H9 (cell line): Measurements from ENCODE around the gene FAM219A. TPM values are rescaled to one million over a fixed set of nuclear protein-coding genes. Genes with fewer than 3 reads are reported as not detected.

Experiments
- DNase-seq: peaks from one replicate; pipeline ENCODE4 v3.0.0-alpha.2; 2017
- H2AFZ ChIP-seq: one replicate; pipeline ENCODE4 v1.6.1; 2013; ENCODE audit warnings: mild to moderate bottlenecking, low read length, control low read depth, moderate library complexity
- H2AK5ac ChIP-seq: 2 replicates; pipeline ENCODE4 v1.6.1; 2013; ENCODE audit warnings: low read length, control low read depth, mixed read lengths; ENCODE audit not compliant: insufficient read length
- H2BK120ac ChIP-seq: one replicate; pipeline ENCODE4 v1.6.1; 2013; ENCODE audit warnings: low read depth, mild to moderate bottlenecking, low read length, control low read depth, inconsistent platforms; ENCODE audit not compliant: poor library complexity, severe bottlenecking
- H2BK12ac ChIP-seq: 2 replicates; pipeline ENCODE4 v1.6.1; 2013; ENCODE audit warnings: low read length, control low read depth, mixed read lengths, low read depth; ENCODE audit not compliant: insufficient read length
- H2BK15ac ChIP-seq: 2 replicates; pipeline ENCODE4 v1.6.1; 2013; ENCODE audit warnings: low read depth, low read length, control low read depth
- H2BK20ac ChIP-seq: one replicate; pipeline ENCODE4 v1.6.1; 2013; ENCODE audit warnings: low read depth, mild to moderate bottlenecking, low read length, control low read depth, inconsistent platforms; ENCODE audit not compliant: poor library complexity, severe bottlenecking
- H2BK5ac ChIP-seq: 2 replicates; pipeline ENCODE4 v1.6.1; 2013; ENCODE audit warnings: low read length, control low read depth, mixed read lengths; ENCODE audit not compliant: insufficient read length
- H3K14ac ChIP-seq: 2 replicates; pipeline ENCODE4 v1.6.1; 2013; ENCODE audit warnings: low read length, control low read depth; ENCODE audit not compliant: insufficient read depth
- H3K18ac ChIP-seq: 2 replicates; pipeline ENCODE4 v1.6.1; 2013; ENCODE audit warnings: low read depth, mild to moderate bottlenecking, mixed read lengths, low read length, control low read depth; ENCODE audit not compliant: insufficient read length
- H3K23ac ChIP-seq: 2 replicates; pipeline ENCODE4 v1.6.1; 2013; ENCODE audit warnings: low read length, control low read depth, mixed read lengths, low read depth; ENCODE audit not compliant: insufficient read length
- H3K23me2 ChIP-seq: 2 replicates; pipeline ENCODE4 v1.6.1; 2013; ENCODE audit warnings: low read depth, mild to moderate bottlenecking, mixed read lengths, low read length, control low read depth; ENCODE audit not compliant: insufficient read length, poor library complexity, severe bottlenecking
- H3K27ac ChIP-seq: 2 replicates; pipeline ENCODE4 v1.5.1; 2013; ENCODE audit warnings: low read length, control low read depth, mixed read lengths, low read depth; ENCODE audit not compliant: insufficient read length
- H3K27me3 ChIP-seq: 2 replicates; pipeline ENCODE4 v1.6.1; 2013; ENCODE audit warnings: low read length, control low read depth, inconsistent platforms; ENCODE audit not compliant: insufficient read depth
- H3K4ac ChIP-seq: 2 replicates; pipeline ENCODE4 v1.6.1; 2013; ENCODE audit warnings: low read depth, mild to moderate bottlenecking, control low read depth, inconsistent platforms, low read length, moderate library complexity
- H3K4me1 ChIP-seq: 2 replicates; pipeline ENCODE4 v1.6.1; 2013; ENCODE audit warnings: low read length, control low read depth, inconsistent platforms; ENCODE audit not compliant: insufficient read depth
- H3K4me2 ChIP-seq: 2 replicates; pipeline ENCODE4 v1.6.1; 2013; ENCODE audit warnings: low read length, control low read depth, mixed read lengths; ENCODE audit not compliant: insufficient read length, insufficient read depth
- H3K56ac ChIP-seq: 2 replicates; pipeline ENCODE4 v1.6.1; 2013; ENCODE audit warnings: low read depth, mild to moderate bottlenecking, mixed read lengths, low read length, control low read depth; ENCODE audit not compliant: insufficient read length
- H3K79me1 ChIP-seq: 2 replicates; pipeline ENCODE4 v1.6.1; 2013; ENCODE audit warnings: low read depth, mild to moderate bottlenecking, moderate library complexity, low read length, control low read depth, inconsistent platforms; ENCODE audit not compliant: insufficient read depth, poor library complexity, severe bottlenecking
- H3K79me2 ChIP-seq: 2 replicates; pipeline ENCODE4 v1.6.1; 2013; ENCODE audit warnings: low read length, control low read depth, inconsistent platforms; ENCODE audit not compliant: insufficient read depth
- H3K9ac ChIP-seq: 2 replicates; pipeline ENCODE4 v1.6.1; 2013; ENCODE audit warnings: low read length, control low read depth, mixed read lengths; ENCODE audit not compliant: insufficient read length; ENCODE audit errors: extremely low read depth
- H3K9me3 ChIP-seq: one replicate; pipeline ENCODE4 v1.6.1; 2013; ENCODE audit warnings: low read depth, low read length, inconsistent platforms; ENCODE audit not compliant: control insufficient read depth
- H3T11ph ChIP-seq: one replicate; pipeline ENCODE4 v1.6.1; 2013; ENCODE audit warnings: mild to moderate bottlenecking, low read length, control low read depth, inconsistent platforms
- H4K20me1 ChIP-seq: one replicate; pipeline ENCODE4 v1.6.1; 2013; ENCODE audit not compliant: control insufficient read depth, insufficient read length, insufficient read depth
- H4K5ac ChIP-seq: 2 replicates; pipeline ENCODE4 v1.6.1; 2013; ENCODE audit warnings: low read depth, mild to moderate bottlenecking, mixed read lengths, low read length, control low read depth; ENCODE audit not compliant: insufficient read length
- H4K8ac ChIP-seq: replicated peaks from 2 replicates; pipeline ENCODE4 v1.6.1; 2013; ENCODE audit warnings: low read length, control low read depth, mixed read lengths, low read depth; ENCODE audit not compliant: insufficient read length
- H4K91ac ChIP-seq: 2 replicates; pipeline ENCODE4 v1.6.1; 2013; ENCODE audit warnings: low read depth, mild to moderate bottlenecking, moderate library complexity, mixed read lengths, low read length, control low read depth; ENCODE audit not compliant: insufficient read length
- H3K27ac Mint-ChIP-seq, 3 experiments: 2 replicates in 2 of 3; 3 replicates in 1 of 3; pipeline ENCODE4 v1.8.0; 2020 to 2021; ENCODE audit warnings: mixed read lengths in 3 of 3, mild to moderate bottlenecking in 1 of 3, moderate library complexity in 1 of 3
- H3K27me3 Mint-ChIP-seq: 2 replicates; pipeline ENCODE4 v1.8.0; 2021; ENCODE audit warnings: low read depth, mild to moderate bottlenecking, moderate library complexity, mixed read lengths
- H3K36me3 Mint-ChIP-seq, 3 experiments: 2 replicates in 2 of 3; 3 replicates in 1 of 3; pipeline ENCODE4 v1.8.0; 2020 to 2021; ENCODE audit warnings: low read depth in 3 of 3, mixed read lengths in 3 of 3; ENCODE audit not compliant: insufficient read depth in 1 of 3
- H3K4me1 Mint-ChIP-seq, 2 experiments: 2 replicates each; pipeline ENCODE4 v1.8.0; 2020; ENCODE audit warnings: mixed read lengths in 2 of 2
- H3K4me3 Mint-ChIP-seq, 2 experiments: 2 replicates in 1 of 2; 3 replicates in 1 of 2; pipeline ENCODE4 v1.8.0; 2020 to 2021; ENCODE audit warnings: mild to moderate bottlenecking in 2 of 2, mixed read lengths in 2 of 2, moderate library complexity in 1 of 2
- H3K9me3 Mint-ChIP-seq, 2 experiments: 2 replicates in 1 of 2; 3 replicates in 1 of 2; pipeline ENCODE4 v1.8.0; 2020; ENCODE audit warnings: mild to moderate bottlenecking in 2 of 2, mixed read lengths in 2 of 2, moderate library complexity in 1 of 2
- WGBS: extraction: QIAGEN DNeasy Blood & Tissue Kit; methylation state at CpG from one replicate; pipeline ENCODE4 v1.1.7; 2013; ENCODE audit warnings: missing lambda C conversion rate, low lambda C conversion rate, mixed read lengths; ENCODE audit not compliant: insufficient read length; ENCODE audit errors: extremely low coverage; 5-methylcytosine and 5-hydroxymethylcytosine counted together
- total RNA-seq: library from RNA; stranded (reverse); gene quantifications from 2 replicates; pipeline ENCODE4 v1.2.1, GENCODE V29; 2021
- TF ChIP-seq, protein P1 (sequence below): fragments of 200-600 bp; sonication (generic); conservative IDR thresholded peaks from 3 replicates; pipeline ENCODE4 v1.8.0; 2021; ENCODE audit warnings: antibody characterized with exemption, mild to moderate bottlenecking

FAM219A gene
- total RNA-seq, 1 experiment from 2014 or later, result 16.7 TPM

- Histone ChIP-seq H3K4me2 (no peak overlapping the region), H3K9ac (no peak overlapping the region), H3K27me3 (no peaks in the 10 kb centered on the region), H4K20me1 (no peaks in the 10 kb centered on the region), H3K4ac (no peak overlapping the region), H3K56ac (no peak overlapping the region), H2BK12ac (no peak overlapping the region), H3K14ac (no peak overlapping the region), H3K79me1 (no peaks in the 10 kb centered on the region), H3K23ac (no peak overlapping the region), H3K23me2 (no peaks in the 10 kb centered on the region), H4K8ac (no peak overlapping the region), H3K9me3 (no peaks in the 10 kb centered on the region), H3K4me1 (no peaks in the 10 kb centered on the region; the same call in 1 of the 2 replicates), H2BK5ac (no peak overlapping the region), H2AFZ (no peak overlapping the region), H4K5ac (no peak overlapping the region), H4K91ac (no peak overlapping the region), H2BK15ac (no peak overlapping the region), H2AK5ac (no peak overlapping the region), H3K18ac (no peak overlapping the region), H3T11ph (no peak overlapping the region), H3K79me2 (no peaks in the 10 kb centered on the region), H2BK120ac (no peak overlapping the region), H3K27ac (no peak overlapping the region), H2BK20ac (no peak overlapping the region)
- Mint-ChIP-seq H3K27ac (no peak overlapping the region), H3K27me3 (no peaks in the 10 kb centered on the region), H3K4me1 (peaks cover 10 to 11% of the 10 kb centered on the region in 2 experiments), H3K9me3 (no peaks in the 10 kb centered on the region; a peak in 1 of 5 replicates), H3K4me3 (no peak overlapping the region), H3K36me3 (peaks cover 4 to 6% (median 5%) of the 10 kb centered on the region in 3 experiments; a peak in 6 of 7 replicates)
- no peak for DNase-seq
- WGBS, result no CpG with 5 or more reads among the region's 1 CpG
- TF ChIP-seq, protein P1, sequence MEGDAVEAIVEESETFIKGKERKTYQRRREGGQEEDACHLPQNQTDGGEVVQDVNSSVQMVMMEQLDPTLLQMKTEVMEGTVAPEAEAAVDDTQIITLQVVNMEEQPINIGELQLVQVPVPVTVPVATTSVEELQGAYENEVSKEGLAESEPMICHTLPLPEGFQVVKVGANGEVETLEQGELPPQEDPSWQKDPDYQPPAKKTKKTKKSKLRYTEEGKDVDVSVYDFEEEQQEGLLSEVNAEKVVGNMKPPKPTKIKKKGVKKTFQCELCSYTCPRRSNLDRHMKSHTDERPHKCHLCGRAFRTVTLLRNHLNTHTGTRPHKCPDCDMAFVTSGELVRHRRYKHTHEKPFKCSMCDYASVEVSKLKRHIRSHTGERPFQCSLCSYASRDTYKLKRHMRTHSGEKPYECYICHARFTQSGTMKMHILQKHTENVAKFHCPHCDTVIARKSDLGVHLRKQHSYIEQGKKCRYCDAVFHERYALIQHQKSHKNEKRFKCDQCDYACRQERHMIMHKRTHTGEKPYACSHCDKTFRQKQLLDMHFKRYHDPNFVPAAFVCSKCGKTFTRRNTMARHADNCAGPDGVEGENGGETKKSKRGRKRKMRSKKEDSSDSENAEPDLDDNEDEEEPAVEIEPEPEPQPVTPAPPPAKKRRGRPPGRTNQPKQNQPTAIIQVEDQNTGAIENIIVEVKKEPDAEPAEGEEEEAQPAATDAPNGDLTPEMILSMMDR, result no peak
Measured at GRCh38 chr9:34442770-34443169, 15.6 kb downstream of the FAM219A start.
